Astrocyte of the hippocampus (primary cell): Measurements from ENCODE around the gene NRM.
A peak's percentile ranks its signal among the peaks of the same experiment; 100 is the strongest.
"Not testable (repeated sequence)": the region's sequence is repeated elsewhere in the genome, so short reads cannot be mapped to it uniquely, and the experiment has no call there.

Source experiments
- DNase-seq: peaks from one replicate; pipeline ENCODE4 v3.0.0; 2011; ENCODE audit warnings: low read depth, low spot score

Gene NRM

GRCh38 chr6:30690403-30691207, at the start of gene NRM:
NRM (minus strand) TSS chr6:30690984; CDS start chr6:30690974, 10 bp downstream.
- peak; percentile 94 for DNase-seq

GRCh38 chr6:30740540-30740870, 49.7 kb upstream of the NRM start:
- DNase-seq: peak; percentile 46

- no peak for DNase-seq
Observed at GRCh38 chr6:30738532-30738931, 47.7 kb upstream of the NRM start.

- DNase-seq: no peak
Observed at GRCh38 chr6:30735668-30736314, 45.0 kb upstream of the NRM start.

GRCh38 chr6:30732237-30732943, 41.6 kb upstream of the NRM start:
- DNase-seq: no peak

- DNase-seq: peak; percentile 88
Observed at GRCh38 chr6:30730601-30731435, 40.0 kb upstream of the NRM start.

GRCh38 chr6:30727920-30728553, 37.3 kb upstream of the NRM start:
- DNase-seq: peak; percentile 53

GRCh38 chr6:30726506-30727413, 36.0 kb upstream of the NRM start:
- no peak for DNase-seq

- peak; percentile 54 for DNase-seq
Observed at GRCh38 chr6:30725713-30726505, 35.1 kb upstream of the NRM start.

GRCh38 chr6:30724906-30725667, 34.3 kb upstream of the NRM start:
- DNase-seq: peak; percentile 13

GRCh38 chr6:30723843-30724741, 33.3 kb upstream of the NRM start:
- DNase-seq: not testable (repeated sequence)

GRCh38 chr6:30723159-30723842, 32.5 kb upstream of the NRM start:
- not testable (repeated sequence) for DNase-seq

- peak; percentile 88 for DNase-seq
Observed at GRCh38 chr6:30722280-30723112, 31.7 kb upstream of the NRM start.

- peak; percentile 38 for DNase-seq
Observed at GRCh38 chr6:30722025-30722279, 31.2 kb upstream of the NRM start.

- DNase-seq: peak; percentile 98
Observed at GRCh38 chr6:30721198-30722024, 30.6 kb upstream of the NRM start.
